Activated CD8-positive, alpha-beta memory T cell treated with anti-CD3 and anti-CD28 coated beads for 36 hours (primary cell): ENCODE data around the gene HDGFL3. TPM values are rescaled to one million over a fixed set of nuclear protein-coding genes. Genes with fewer than 3 reads are reported as not detected.

Experiments
- CTCF ChIA-PET: fragments of 350-600 bp; sonication (Branson Sonifier 250); formaldehyde crosslinking; loops from one replicate; lab custom pipeline; 2021; ENCODE audit warnings: antibody characterized with exemption; lab: Charles Lee
- POLR2A ChIA-PET: fragments of 350-600 bp; sonication (Branson Sonifier 250); formaldehyde crosslinking; loops from one replicate; lab custom pipeline; 2021; ENCODE audit warnings: antibody characterized with exemption; lab: Charles Lee
- total RNA-seq, 2 experiments: library from RNA; stranded (reverse); gene quantifications; one replicate each; pipeline ENCODE4 v1.2.3, GENCODE V29; 2021

Gene HDGFL3
- total RNA-seq, 2 experiments from 2014 or later, result 6.9 to 7.4 TPM

DNA sequence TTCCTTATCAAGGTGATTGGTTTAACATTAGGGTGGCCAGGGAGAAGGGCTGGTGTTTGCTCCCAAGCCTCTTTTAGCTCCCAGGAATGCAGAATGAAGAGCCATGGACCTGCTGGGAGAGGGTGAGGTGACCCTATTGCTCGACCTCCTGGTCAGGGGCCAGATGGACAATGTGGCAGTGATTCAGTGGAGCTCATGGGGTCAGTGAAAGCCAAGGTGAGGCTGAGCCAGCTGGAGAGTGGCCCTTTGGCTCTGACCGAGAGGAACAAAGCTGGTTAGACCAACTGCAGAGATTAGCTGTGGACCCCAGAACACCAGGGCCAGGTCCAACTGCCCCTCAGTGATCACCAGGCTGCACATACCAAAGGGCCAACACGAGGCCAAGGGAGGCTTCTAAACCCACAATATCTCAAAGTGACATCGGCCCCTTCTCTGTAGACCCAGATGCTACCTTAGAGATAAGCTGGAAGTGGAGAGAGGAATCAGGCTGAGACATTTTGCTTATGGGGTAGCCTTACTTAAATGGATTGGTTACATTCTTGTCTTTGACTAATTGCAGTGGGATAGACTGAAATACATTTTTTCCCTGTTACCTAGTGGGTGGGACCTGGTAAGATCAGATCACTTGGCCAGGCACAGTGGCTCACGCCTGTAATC, 124.8 kb downstream of the HDGFL3 start:
- CTCF ChIA-PET, result interaction anchor here (0.6 kb wide), 2 partner anchors 9 to 11 kb away, joined by 3 read pairs; no protein-coding TSS in a partner anchor
- POLR2A ChIA-PET, result no interaction called here

GRCh38 chr15:83081256-83082014, 126.2 kb downstream of the HDGFL3 start:
- ChIA-PET CTCF (no interaction called here), POLR2A (no interaction called here)

GRCh38 chr15:83078712-83079111, 128.9 kb downstream of the HDGFL3 start:
- CTCF ChIA-PET, result no interaction called here
- POLR2A ChIA-PET, result no interaction called here

Other genes starting within 250 kb of the HDGFL3 start
- gene RAMAC, start 221.6 kb downstream of the HDGFL3 start, total RNA-seq, result 10 to 100 TPM; 27.4 to 30.0 TPM
- gene C15orf40, start 196.2 kb downstream of the HDGFL3 start, total RNA-seq, result 10 to 100 TPM; 30.5 TPM
- 10 to 100 TPM; 56.5 to 58.0 TPM for gene BTBD1, start 140.6 kb downstream of the HDGFL3 start, total RNA-seq
- 1 to 10 TPM; 2.1 to 2.6 TPM for gene TM6SF1, start 100.2 kb downstream of the HDGFL3 start, total RNA-seq
- not detected for gene BNC1, start 76.8 kb upstream of the HDGFL3 start, total RNA-seq
- not detected for gene SH3GL3, start 239.5 kb upstream of the HDGFL3 start, total RNA-seq